MM.1S (cell line): Measurements from ENCODE around the gene NSUN6.

Experiments
- CTCF ChIP-seq: fragments of 300-600 bp; sonication (generic); IDR thresholded peaks from 2 replicates; pipeline ENCODE4 v1.5.1; 2016; ENCODE audit warnings: antibody characterized with exemption, low read length, mixed read lengths
- EZH2 ChIP-seq: fragments of 300-600 bp; sonication (generic); optimal IDR thresholded peaks from 2 replicates; pipeline ENCODE3; 2017; ENCODE audit warnings: low read depth, mild to moderate bottlenecking, antibody characterized with exemption, low read length, mixed read lengths

GRCh38 chr10:18561861-18562551 lies 89.4 kb downstream of the NSUN6 start:
- no peak for TF ChIP-seq CTCF
- TF ChIP-seq EZH2: no peak
